PFSK-1 (cell line): ENCODE measurements around the gene ZC3H13.

ENCODE experiments used
- REST ChIP-seq, 2 experiments: IDR thresholded peaks; 2 replicates each; pipeline versions ENCODE4 v1.6.1 to v1.8.0; 2011 to 2012; ENCODE audit warnings: low read depth in 2 of 2, low read length in 2 of 2, control low read depth in 1 of 2, inconsistent platforms in 1 of 2, mild to moderate bottlenecking in 1 of 2, moderate library complexity in 1 of 2; ENCODE audit not compliant: insufficient read depth in 1 of 2
- SIN3A ChIP-seq: IDR thresholded peaks from 2 replicates; pipeline ENCODE4 v1.6.1; 2012; ENCODE audit warnings: mild to moderate bottlenecking, low read length, moderate library complexity, borderline replicate concordance; ENCODE audit not compliant: insufficient read depth

GRCh38 chr13:46008631-46009030 is 43.9 kb downstream of the ZC3H13 start:
- no peak for TF ChIP-seq SIN3A
- no peak for TF ChIP-seq REST (IDR thresholded peaks at IDR 0.05; ENCODE audit: insufficient read depth in 1 of 2, low read depth in 2 of 2, low read length in 2 of 2)
